HepG2 (cell line): ENCODE measurements around the gene STMN1. TPM values are rescaled to one million over a fixed set of nuclear protein-coding genes. Genes with fewer than 3 reads are reported as not detected.

ENCODE experiments used
- ATAC-seq: fragments of 200-7000 bp; cut with Tn5 transposase; 3 replicates; pipeline ENCODE4 v1.9.1; 2020; ENCODE audit warnings: mild to moderate bottlenecking, moderate library complexity
- BruUV-seq: library from RNA; stranded (reverse); fragments of 400-500 nt; replicated peaks from 2 replicates; lab custom pipeline; 2021; lab: Mats Ljungman, UMichigan
- CTCF ChIA-PET: fragments of 300-600 bp; formaldehyde crosslinking; extraction: SDS; loops from one replicate; lab custom pipeline; 2021; ENCODE audit warnings: low total read pairs, inconsistent platforms, low intra/inter-chr PET ratio; lab: Yijun Ruan, JAX
- POLR2A ChIA-PET: fragments of 350-600 bp; sonication (Branson Sonifier 250); formaldehyde crosslinking; loops from one replicate; lab custom pipeline; 2020; ENCODE audit warnings: antibody characterized with exemption, inconsistent platforms; lab: Yijun Ruan, JAX
- DNase-seq: peaks from one replicate; pipeline ENCODE4 v3.0.0-alpha.2; 2015; ENCODE audit warnings: low spot score
- FAIRE-seq: peaks from 3 replicates; lab custom pipeline; 2011; peaks lifted over from hg19 to GRCh38; lab: Jason Lieb, UNC
- H2AFZ ChIP-seq: one replicate; pipeline ENCODE4 v1.6.1; 2011; ENCODE audit warnings: low read length, inconsistent platforms
- H3K27ac ChIP-seq: fragments of 300-600 bp; 3 replicates; pipeline ENCODE4 v1.8.0; 2011; ENCODE audit warnings: mixed run types, mild to moderate bottlenecking, mixed read lengths, low read length, inconsistent platforms; ENCODE audit not compliant: insufficient read depth; ENCODE audit errors: extremely low read length
- H3K27me3 ChIP-seq, 2 experiments: fragments of 200-600 bp in 1 of 2; 2 replicates in 1 of 2; 3 replicates in 1 of 2; pipeline versions ENCODE4 v1.6.0 to v1.8.0; 2011; ENCODE audit warnings: low read length in 2 of 2, mild to moderate bottlenecking in 2 of 2, moderate library complexity in 2 of 2, inconsistent platforms in 1 of 2; ENCODE audit not compliant: insufficient read depth in 2 of 2, control insufficient read depth in 1 of 2
- H3K36me3 ChIP-seq, 2 experiments: fragments of 200-600 bp in 1 of 2; replicated peaks in 1 of 2; 2 replicates in 1 of 2; 3 replicates in 1 of 2; pipeline versions ENCODE4 v1.5.1 to v1.8.0; 2011; ENCODE audit warnings: low read length in 2 of 2, inconsistent platforms in 1 of 2; ENCODE audit not compliant: insufficient read depth in 2 of 2, control insufficient read depth in 1 of 2
- H3K4me1 ChIP-seq: 2 replicates; pipeline ENCODE4 v1.5.1; 2012; ENCODE audit warnings: low read length, inconsistent platforms; ENCODE audit not compliant: insufficient read depth
- H3K4me2 ChIP-seq: 2 replicates; pipeline ENCODE4 v1.6.0; 2011; ENCODE audit warnings: low read depth, low read length, inconsistent platforms
- H3K4me3 ChIP-seq, 3 experiments: fragments of 200-600 bp in 1 of 3; sonication (generic), shearing (Covaris generic) in 1 of 3; replicated peaks in 1 of 3; 2 replicates each; pipeline ENCODE4 v1.5.1; 2011 to 2016; ENCODE audit warnings: low read length in 3 of 3, inconsistent platforms in 2 of 3, low read depth in 2 of 3, mild to moderate bottlenecking in 2 of 3, control low read depth in 1 of 3, mixed read lengths in 1 of 3; ENCODE audit not compliant: insufficient read depth in 1 of 3
- H3K79me2 ChIP-seq: one replicate; pipeline ENCODE4 v1.6.1; 2011; ENCODE audit warnings: low read length, inconsistent platforms; ENCODE audit not compliant: insufficient read depth
- H3K9ac ChIP-seq: 2 replicates; pipeline ENCODE4 v1.6.0; 2011; ENCODE audit warnings: mild to moderate bottlenecking, low read depth, low read length, inconsistent platforms; ENCODE audit not compliant: insufficient read depth
- H3K9me3 ChIP-seq: 2 replicates; pipeline ENCODE4 v1.5.1; 2012; ENCODE audit warnings: mild to moderate bottlenecking, low read length
- H4K20me1 ChIP-seq: 2 replicates; pipeline ENCODE4 v1.6.0; 2011; ENCODE audit warnings: inconsistent platforms, mild to moderate bottlenecking, low read length, moderate library complexity; ENCODE audit not compliant: insufficient read depth
- ARNT2 ChIP-seq: sonication (generic); formaldehyde crosslinking; IDR thresholded peaks from 2 replicates; pipeline ENCODE4 v1.8.0; 2022; ENCODE audit warnings: mild to moderate bottlenecking, low read depth, missing genetic modification reagents, moderate library complexity
- FOXP1 ChIP-seq, 2 experiments: fragments of 450-650 bp in 1 of 2; IDR thresholded peaks; 2 replicates each; pipeline ENCODE4 v1.6.1; 2017 to 2018; ENCODE audit warnings: antibody characterized with exemption in 1 of 2
- GTF2F1 ChIP-seq: fragments of 150-350 bp; IDR thresholded peaks from 2 replicates; pipeline ENCODE4 v1.6.1; 2014; ENCODE audit warnings: low read length
- MTA1 ChIP-seq: sonication (generic); formaldehyde crosslinking; IDR thresholded peaks from 2 replicates; pipeline ENCODE4 v1.4.0; 2020; ENCODE audit warnings: missing genetic modification reagents, mild to moderate bottlenecking, borderline replicate concordance
- RBFOX2 ChIP-seq: fragments of 200-400 bp; formaldehyde crosslinking; IDR thresholded peaks from 2 replicates; pipeline ENCODE4 v1.6.1; 2017; ENCODE audit warnings: low read depth, mild to moderate bottlenecking, low read length
- SIX1 ChIP-seq: sonication (generic); formaldehyde crosslinking; IDR thresholded peaks from 2 replicates; pipeline ENCODE4 v1.4.0; 2020; ENCODE audit warnings: missing genetic modification reagents, borderline replicate concordance
- SIX4 ChIP-seq: sonication (generic); formaldehyde crosslinking; IDR thresholded peaks from 2 replicates; pipeline ENCODE4 v1.4.0; 2020; ENCODE audit warnings: missing genetic modification reagents
- SMAD9 ChIP-seq: sonication (generic); formaldehyde crosslinking; IDR thresholded peaks from 2 replicates; pipeline ENCODE4 v1.5.1; 2020; ENCODE audit warnings: mild to moderate bottlenecking, missing genetic modification reagents
- SMC3 ChIP-seq: IDR thresholded peaks from 2 replicates; pipeline ENCODE4 v1.6.1; 2011; ENCODE audit warnings: low read length, improper control_type of control experiment
- STAG1 ChIP-seq: sonication (generic); formaldehyde crosslinking; IDR thresholded peaks from 2 replicates; pipeline ENCODE4 v1.4.0; 2020; ENCODE audit warnings: missing genetic modification reagents
- ZKSCAN5 ChIP-seq: sonication (generic); formaldehyde crosslinking; IDR thresholded peaks from 2 replicates; pipeline ENCODE4 v1.5.1; 2020; ENCODE audit warnings: mild to moderate bottlenecking, missing genetic modification reagents
- WGBS: methylation state at CpG from one replicate; pipeline ENCODE4 v1.1.6; 2017; ENCODE audit warnings: low lambda C conversion rate; 5-methylcytosine and 5-hydroxymethylcytosine counted together
- in situ Hi-C: cut with HindIII; loops from 2 replicates; pipeline ENCODE4 v1.10.0; 2017; ENCODE audit warnings: low pct_unique_long_range_greater_than_20kb; ENCODE audit not compliant: extremely low pct_ligation_motif_present
- intact Hi-C: fragments of 100-400 bp; cut with micrococcal nuclease; formaldehyde crosslinking; loops from one replicate; pipeline ENCODE4 v1.10.0; 2022; ENCODE audit not compliant: unreplicated experiment
- polyA plus RNA-seq, 8 experiments: library from polyadenylated mRNA; depleted of rRNA in 3 of 8; stranded (reverse) in 7 of 8; unstranded in 1 of 8; fragments of >200 nt; fragmentation: Illumina TruSeq in 4 of 8; extraction: Trizol in 4 of 8; gene quantifications; 2 replicates each; pipeline versions ENCODE4 v1.2.1 to v1.2.3, GENCODE V29; 2011 to 2016; ENCODE audit warnings: low read depth in 4 of 8, missing spikeins in 1 of 8, mixed read lengths in 1 of 8; ENCODE audit not compliant: insufficient read depth in 1 of 8
- total RNA-seq, 5 experiments: library from RNA; depleted of rRNA; stranded (reverse); fragments of >200 nt; fragmentation: Illumina TruSeq; extraction: Trizol; gene quantifications; 2 replicates each; pipeline ENCODE4 v1.2.3, GENCODE V29; 2016; ENCODE audit warnings: low read depth in 1 of 5
- TF ChIP-seq, protein P1 (sequence below), 2 experiments: fragments of 450-650 bp in 1 of 2; sonication (generic) in 1 of 2; formaldehyde crosslinking; IDR thresholded peaks; 2 replicates each; pipeline versions ENCODE4 v1.5.0 to v1.8.0; 2020 to 2022; ENCODE audit warnings: mild to moderate bottlenecking in 1 of 2, missing genetic modification reagents in 1 of 2
- TF ChIP-seq, protein P2 (sequence below): sonication (generic); formaldehyde crosslinking; IDR thresholded peaks from 2 replicates; pipeline ENCODE4 v1.5.0; 2020; ENCODE audit warnings: mild to moderate bottlenecking, missing genetic modification reagents, moderate library complexity
- TF ChIP-seq, protein P3 (sequence below): sonication (generic); formaldehyde crosslinking; IDR thresholded peaks from 2 replicates; pipeline ENCODE4 v1.5.0; 2020; ENCODE audit warnings: missing genetic modification reagents, mild to moderate bottlenecking, borderline replicate concordance

Gene STMN1
- total and polyA plus RNA-seq, 2 of the 13 experiments (the other 11 are each of a cell fraction or from before 2014, with no cell fraction given), result 45.9 to 409 TPM

DNA sequence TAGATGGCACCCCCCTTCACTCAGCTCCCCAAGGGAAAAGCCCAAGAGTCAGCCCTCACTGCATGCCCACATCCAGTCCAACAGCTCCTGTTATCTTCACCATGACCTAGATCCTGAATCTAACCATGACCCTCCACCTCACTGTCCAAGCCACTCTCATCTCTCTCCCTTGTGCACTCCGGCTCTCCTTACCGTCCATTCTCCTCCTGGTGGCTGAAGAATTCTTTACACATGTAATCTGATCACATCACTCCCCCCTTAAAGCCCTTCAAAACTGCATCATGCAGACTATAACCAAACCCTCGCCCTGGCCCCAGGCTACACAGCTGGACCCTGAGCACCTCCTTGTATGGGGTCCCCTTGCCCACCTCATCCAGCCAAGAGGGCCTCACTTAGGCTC, 16.7 kb downstream of the STMN1 start:
- ATAC-seq, result peak; percentile 70
- intact Hi-C loops (no loop called here), in situ Hi-C loops (loop anchor here (5.0 kb wide), 1 partner anchor 52 kb away; no protein-coding TSS in a partner anchor)
- peaks cover 52% of the 10 kb centered on the region for H3K4me1 ChIP-seq
- no peak for DNase-seq
- H3K9me3 ChIP-seq, result no peaks in the 10 kb centered on the region
- H3K36me3 ChIP-seq, result no peaks in the 10 kb centered on the region; a peak in 1 of 5 replicates
- H3K27ac ChIP-seq, result no peak overlapping the region
- TF ChIP-seq, protein P1, sequence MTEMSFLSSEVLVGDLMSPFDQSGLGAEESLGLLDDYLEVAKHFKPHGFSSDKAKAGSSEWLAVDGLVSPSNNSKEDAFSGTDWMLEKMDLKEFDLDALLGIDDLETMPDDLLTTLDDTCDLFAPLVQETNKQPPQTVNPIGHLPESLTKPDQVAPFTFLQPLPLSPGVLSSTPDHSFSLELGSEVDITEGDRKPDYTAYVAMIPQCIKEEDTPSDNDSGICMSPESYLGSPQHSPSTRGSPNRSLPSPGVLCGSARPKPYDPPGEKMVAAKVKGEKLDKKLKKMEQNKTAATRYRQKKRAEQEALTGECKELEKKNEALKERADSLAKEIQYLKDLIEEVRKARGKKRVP (CRISPR knock-in tag; IDR thresholded peaks at IDR 0.05), result no peak
- TF ChIP-seq, protein P2, sequence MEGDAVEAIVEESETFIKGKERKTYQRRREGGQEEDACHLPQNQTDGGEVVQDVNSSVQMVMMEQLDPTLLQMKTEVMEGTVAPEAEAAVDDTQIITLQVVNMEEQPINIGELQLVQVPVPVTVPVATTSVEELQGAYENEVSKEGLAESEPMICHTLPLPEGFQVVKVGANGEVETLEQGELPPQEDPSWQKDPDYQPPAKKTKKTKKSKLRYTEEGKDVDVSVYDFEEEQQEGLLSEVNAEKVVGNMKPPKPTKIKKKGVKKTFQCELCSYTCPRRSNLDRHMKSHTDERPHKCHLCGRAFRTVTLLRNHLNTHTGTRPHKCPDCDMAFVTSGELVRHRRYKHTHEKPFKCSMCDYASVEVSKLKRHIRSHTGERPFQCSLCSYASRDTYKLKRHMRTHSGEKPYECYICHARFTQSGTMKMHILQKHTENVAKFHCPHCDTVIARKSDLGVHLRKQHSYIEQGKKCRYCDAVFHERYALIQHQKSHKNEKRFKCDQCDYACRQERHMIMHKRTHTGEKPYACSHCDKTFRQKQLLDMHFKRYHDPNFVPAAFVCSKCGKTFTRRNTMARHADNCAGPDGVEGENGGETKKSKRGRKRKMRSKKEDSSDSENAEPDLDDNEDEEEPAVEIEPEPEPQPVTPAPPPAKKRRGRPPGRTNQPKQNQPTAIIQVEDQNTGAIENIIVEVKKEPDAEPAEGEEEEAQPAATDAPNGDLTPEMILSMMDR (CRISPR knock-in tag), result peak; percentile 23
- TF ChIP-seq SMC3, result 0 out of 2 replicates have a peak, but pooled peaks have one; percentile 15
- no peak for TF ChIP-seq MTA1 (CRISPR knock-in tag)
- peak; percentile 34; the same call in 1 of the 2 replicates for TF ChIP-seq STAG1 (CRISPR knock-in tag)
- peak; percentile 62; the same call in 1 of the 2 replicates for TF ChIP-seq SIX4 (CRISPR knock-in tag)
- TF ChIP-seq, protein P3, sequence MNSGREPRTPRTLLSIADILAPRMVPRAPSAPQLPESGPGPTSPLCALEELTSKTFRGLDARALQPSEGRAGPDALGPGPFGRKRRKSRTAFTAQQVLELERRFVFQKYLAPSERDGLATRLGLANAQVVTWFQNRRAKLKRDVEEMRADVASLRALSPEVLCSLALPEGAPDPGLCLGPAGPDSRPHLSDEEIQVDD (CRISPR knock-in tag), result no peak
- no peak for TF ChIP-seq FOXP1 (IDR thresholded peaks at IDR 0.05)
- TF ChIP-seq FOXP1 (CRISPR knock-in tag; IDR thresholded peaks at IDR 0.05), result no peak
- peak; percentile 53; the same call in 1 of the 2 replicates for TF ChIP-seq SIX1 (CRISPR knock-in tag)
- no peak for TF ChIP-seq SMAD9
- TF ChIP-seq RBFOX2, result no peak
- TF ChIP-seq GTF2F1, result no peak
- no peak for TF ChIP-seq ARNT2 (CRISPR knock-in tag)
- TF ChIP-seq ZKSCAN5 (CRISPR knock-in tag), result no peak
- no peak overlapping the region for H2AFZ ChIP-seq
- H3K4me2 ChIP-seq, result no peak overlapping the region
- ChIA-PET POLR2A (no interaction called here), CTCF (no interaction called here)
- H4K20me1 ChIP-seq, result no peaks in the 10 kb centered on the region
- WGBS, result 60% methylated on average over 3 of the region's 3 CpGs
- no peak overlapping the region for H3K4me3 ChIP-seq
- peak; percentile 55 for FAIRE-seq
- no TSS peak for BruUV-seq
- H3K79me2 ChIP-seq, result no peaks in the 10 kb centered on the region
- no peak overlapping the region for H3K9ac ChIP-seq
- no peaks in the 10 kb centered on the region for H3K27me3 ChIP-seq
